Head of caudate nucleus (tissue), 42 donors: ENCODE data around the gene CALHM1.
"Not testable (repeated sequence)": the region's sequence is repeated elsewhere in the genome, so short reads cannot be mapped to it uniquely, and the experiment has no call there.

Source experiments
- DNase-seq, 42 donors: peaks; one replicate each; pipeline versions ENCODE4 v3.0.0 to v3.0.0-alpha.2; 2020 to 2021; ENCODE audit warnings: mixed read lengths in 7 of 42
- intact Hi-C: fragments of 100-400 bp; cut with DNase I; formaldehyde crosslinking; loops from one replicate; pipeline ENCODE4 v1.15.0; 2022

Gene CALHM1

GRCh38 chr10:103491729-103492364 lies 33.1 kb upstream of the CALHM1 start:
- DNase-seq: no peak
- intact Hi-C loops: no loop called here

GRCh38 chr10:103490986-103491314 lies 32.2 kb upstream of the CALHM1 start:
- DNase-seq: no peak
- intact Hi-C loops: no loop called here

GRCh38 chr10:103487410-103487708 lies 28.7 kb upstream of the CALHM1 start:
- intact Hi-C loops: loop anchor here (2.0 kb wide), 1 partner anchor 73 kb away; no protein-coding TSS in a partner anchor
- no peak for DNase-seq

- intact Hi-C loops: loop anchor here (2.0 kb wide), 1 partner anchor 72 kb away; no protein-coding TSS in a partner anchor
- not testable (repeated sequence) for DNase-seq
Measured at GRCh38 chr10:103486635-103487409, 28.1 kb upstream of the CALHM1 start.

GRCh38 chr10:103481974-103482531 lies 23.4 kb upstream of the CALHM1 start:
- no peak for DNase-seq
- intact Hi-C loops: no loop called here

GRCh38 chr10:103480521-103480920 lies 21.8 kb upstream of the CALHM1 start:
- intact Hi-C loops: no loop called here
- no peak for DNase-seq

GRCh38 chr10:103479135-103479534 lies 20.4 kb upstream of the CALHM1 start, which contains the start of gene CALHM3:
TSS of gene CALHM3 (minus strand) at chr10:103479240. CDS start at chr10:103479032, 208 bp downstream.
- DNase-seq: no peak
- intact Hi-C loops: no loop called here

- intact Hi-C loops: no loop called here
- no peak for DNase-seq
Measured at GRCh38 chr10:103478671-103479070, 20.0 kb upstream of the CALHM1 start.

- intact Hi-C loops: no loop called here
- DNase-seq: no peak
Measured at GRCh38 chr10:103476046-103476768, 17.5 kb upstream of the CALHM1 start.

- intact Hi-C loops: no loop called here
- no peak for DNase-seq
Measured at GRCh38 chr10:103475437-103475836, 16.7 kb upstream of the CALHM1 start.

- intact Hi-C loops: no loop called here
- no peak for DNase-seq
Measured at GRCh38 chr10:103474077-103474476, 15.4 kb upstream of the CALHM1 start.

GRCh38 chr10:103473261-103473671 lies 14.6 kb upstream of the CALHM1 start:
- intact Hi-C loops: no loop called here
- no peak for DNase-seq

- no peak for DNase-seq
- intact Hi-C loops: no loop called here
Measured at GRCh38 chr10:103472005-103472404, 13.3 kb upstream of the CALHM1 start.

- no peak for DNase-seq
- intact Hi-C loops: no loop called here
Measured at GRCh38 chr10:103470761-103471653, 12.3 kb upstream of the CALHM1 start.

- no peak for DNase-seq
- intact Hi-C loops: no loop called here
Measured at GRCh38 chr10:103469201-103469600, 10.5 kb upstream of the CALHM1 start.

GRCh38 chr10:103467406-103467805 lies 8.7 kb upstream of the CALHM1 start:
- intact Hi-C loops: no loop called here
- DNase-seq: no peak

- intact Hi-C loops: no loop called here
- DNase-seq: no peak
Measured at GRCh38 chr10:103466734-103467133, 8.0 kb upstream of the CALHM1 start.

- intact Hi-C loops: no loop called here
- DNase-seq: peak in 4 of 42 donors; percentile 8 to 48 (median 26)
Measured at GRCh38 chr10:103465411-103466179, 6.9 kb upstream of the CALHM1 start.
